Sciatic nerve (tissue), 2 donors: ENCODE results near the gene RNPS1. TPM values are rescaled to one million over a fixed set of nuclear protein-coding genes. Genes with fewer than 3 reads are reported as not detected.
"Not testable (repeated sequence)": the region's sequence is repeated elsewhere in the genome, so short reads cannot be mapped to it uniquely, and the experiment has no call there.

Source experiments
- ATAC-seq: fragments of 200-7000 bp; cut with Tn5 transposase; one replicate; pipeline ENCODE4 v1.9.1; 2020; ENCODE audit warnings: mild to moderate bottlenecking, moderate library complexity
- DNase-seq: peaks from one replicate; pipeline ENCODE4 v3.0.0-alpha.2; 2020; ENCODE audit warnings: low spot score
- intact Hi-C: fragments of 100-400 bp; cut with DNase I; formaldehyde crosslinking; loops from one replicate; pipeline ENCODE4 v1.14.2; 2022
- total RNA-seq: library from RNA; stranded (reverse); fragmentation: NEBNext Ultra II Directional; extraction: Animal tissue kit (Norgen Biotek cat#: 25700); gene quantifications from one replicate; pipeline ENCODE4 v1.2.1, GENCODE V29; 2021
- donor health status: DM: no; HTN: no; CAD: no.
- donor health status: DM: no; HTN: no; CAD: no.

RNPS1 gene
- total RNA-seq, 1 donor from 2014 or later, result 103 TPM

- ATAC-seq, result no peak
- DNase-seq, result no peak
- intact Hi-C loops, result no loop called here
These were observed 16.3 kb upstream of the RNPS1 start for GRCh38 chr16:2284001-2284770.

- no peak for ATAC-seq
- intact Hi-C loops, result no loop called here
- no peak for DNase-seq
These were observed 15.1 kb upstream of the RNPS1 start for GRCh38 chr16:2282866-2283555.

GRCh38 chr16:2282262-2282661 is 14.3 kb upstream of the RNPS1 start:
- intact Hi-C loops, result no loop called here
- DNase-seq, result no peak
- ATAC-seq, result no peak

- no peak for DNase-seq
- intact Hi-C loops, result no loop called here
- ATAC-seq, result no peak
These were observed 13.1 kb upstream of the RNPS1 start for GRCh38 chr16:2280981-2281542.

DNA sequence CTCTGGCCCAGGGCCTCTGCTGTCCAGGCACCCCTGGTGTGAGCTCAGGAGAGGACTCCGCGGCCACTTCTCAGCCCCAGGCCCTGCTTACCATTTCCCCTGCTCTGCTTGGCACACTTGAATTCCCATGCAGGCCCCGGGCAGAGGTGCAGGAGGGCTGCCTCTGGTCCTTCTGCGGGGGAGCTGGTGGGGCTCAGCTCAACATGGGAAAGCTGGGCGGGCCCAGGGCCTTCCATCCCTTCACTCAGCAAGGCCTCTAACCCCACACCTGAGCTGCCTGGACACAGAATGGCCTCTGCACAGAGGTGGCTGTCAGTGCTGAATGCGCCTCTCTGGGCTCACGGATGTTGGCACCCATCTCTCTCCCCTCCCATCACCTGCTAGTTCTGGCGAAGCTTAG is 12.5 kb upstream of the RNPS1 start:
- DNase-seq (no peak), ATAC-seq (no peak)
- intact Hi-C loops, result no loop called here

GRCh38 chr16:2278956-2279800 is 11.3 kb upstream of the RNPS1 start:
- DNase-seq (no peak), ATAC-seq (no peak)
- intact Hi-C loops, result no loop called here

GRCh38 chr16:2278272-2278608 is 10.3 kb upstream of the RNPS1 start:
- DNase-seq (no peak), ATAC-seq (no peak)
- intact Hi-C loops, result no loop called here

DNA sequence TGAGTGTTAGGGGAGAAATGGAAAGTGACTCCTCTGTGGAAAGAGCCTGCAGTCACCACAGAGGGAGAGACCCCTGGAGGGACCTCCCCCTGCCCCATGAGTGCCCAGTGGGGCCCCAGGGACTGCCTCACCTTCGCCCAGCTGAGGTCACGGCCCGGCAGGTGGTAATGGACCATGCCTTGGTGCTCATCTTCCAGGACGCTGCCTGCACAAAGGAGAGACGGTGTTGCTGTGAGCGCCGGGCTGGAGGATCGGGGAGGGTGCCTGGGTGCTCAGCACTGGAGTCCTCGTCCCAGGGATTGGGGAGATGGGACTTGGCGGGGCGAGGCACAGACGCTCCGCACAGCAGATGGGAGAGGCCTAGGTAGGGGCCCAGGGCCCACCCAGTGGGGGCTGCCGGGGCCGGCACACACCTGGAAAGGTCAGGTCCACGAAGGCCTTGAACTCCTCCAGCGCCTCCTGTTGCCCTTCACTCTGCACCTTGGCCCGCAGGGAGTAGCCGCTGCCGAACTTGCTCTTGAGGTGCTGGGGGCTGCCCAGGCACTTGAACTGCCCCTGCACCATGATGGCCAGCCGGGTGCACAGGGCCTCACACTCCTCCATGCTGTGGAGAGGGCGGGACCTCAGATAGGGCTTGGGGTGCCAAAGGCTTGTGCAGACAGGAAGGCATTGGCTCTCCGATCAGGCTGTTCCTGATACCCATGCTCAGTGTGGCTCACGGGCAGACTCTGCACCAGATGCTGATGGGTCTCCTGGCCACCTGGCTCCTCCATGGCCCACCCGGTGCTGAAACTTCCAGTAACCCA is 9.7 kb upstream of the RNPS1 start:
- ATAC-seq (no peak), DNase-seq (no peak)
- intact Hi-C loops, result no loop called here

- ATAC-seq, result no peak
- no peak for DNase-seq
- intact Hi-C loops, result no loop called here
These were observed 8.7 kb upstream of the RNPS1 start for GRCh38 chr16:2276368-2277195.

DNA sequence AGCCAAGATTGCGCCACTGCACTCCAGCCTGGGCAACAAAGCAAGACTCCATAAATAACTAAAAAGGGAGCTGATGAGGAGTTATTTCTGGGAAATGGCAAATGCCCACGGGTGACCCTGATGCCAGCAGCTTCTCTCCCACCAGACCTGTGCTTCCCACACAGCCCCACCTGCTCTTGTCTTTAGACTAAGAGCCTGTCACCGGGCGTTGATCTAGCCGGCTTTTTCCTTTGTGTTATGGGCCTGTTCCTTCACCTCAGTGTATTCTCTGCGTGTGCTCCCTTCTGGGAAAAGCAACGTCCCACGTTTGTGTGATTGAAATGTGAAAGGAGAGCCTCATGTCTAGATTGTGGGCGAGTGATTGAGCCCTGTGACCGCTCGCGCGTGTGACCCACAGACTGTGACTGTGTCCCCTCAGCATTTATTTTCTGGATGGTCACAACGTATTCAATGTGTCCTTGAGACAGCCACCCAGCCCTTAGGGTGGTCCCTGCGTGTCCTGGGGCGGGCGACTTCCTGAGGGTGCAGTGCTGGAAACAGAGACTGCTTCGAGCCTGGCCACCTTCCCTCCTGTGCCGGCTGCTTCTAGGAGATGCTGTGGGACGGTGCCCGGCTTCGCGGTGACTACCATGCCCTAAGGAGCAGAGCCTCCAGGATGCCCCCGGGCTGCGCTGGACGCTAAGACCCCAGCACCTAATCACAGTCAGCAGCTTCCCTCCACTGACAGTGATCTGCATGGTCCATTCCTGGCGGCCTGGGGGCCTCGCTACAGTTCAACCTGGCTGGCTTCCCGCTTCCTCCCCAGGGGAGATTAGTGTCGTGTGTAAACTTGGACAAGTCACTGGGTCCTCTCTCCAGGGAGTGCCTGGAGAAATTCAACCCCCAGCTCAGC is 7.8 kb upstream of the RNPS1 start:
- intact Hi-C loops, result no loop called here
- no peak for DNase-seq
- ATAC-seq, result no peak

DNA sequence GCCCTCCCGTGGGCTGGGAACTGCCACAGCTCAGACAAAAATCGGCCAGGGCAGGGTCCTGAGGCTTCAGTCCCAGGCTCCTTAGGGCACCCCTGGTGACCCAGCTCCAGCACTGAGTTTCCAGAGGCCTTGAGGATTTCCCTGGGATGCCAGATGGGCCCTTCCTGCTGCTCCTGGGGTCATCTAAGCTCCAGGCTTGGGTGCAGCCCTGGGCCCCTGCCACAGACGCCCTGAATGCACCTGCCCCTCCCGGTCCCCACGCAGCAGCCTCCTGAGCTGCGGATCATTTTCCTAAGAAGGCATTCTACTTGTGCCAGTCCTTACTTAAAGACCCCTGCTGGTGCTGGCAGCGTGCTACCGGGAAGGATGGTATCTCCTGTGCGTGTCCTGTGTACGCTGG is 6.0 kb upstream of the RNPS1 start:
- intact Hi-C loops, result no loop called here
- no peak for ATAC-seq
- no peak for DNase-seq

- DNase-seq, result no peak
- ATAC-seq, result peak; percentile 5
- intact Hi-C loops, result no loop called here
These were observed 5.6 kb upstream of the RNPS1 start for GRCh38 chr16:2273484-2273883.

DNA sequence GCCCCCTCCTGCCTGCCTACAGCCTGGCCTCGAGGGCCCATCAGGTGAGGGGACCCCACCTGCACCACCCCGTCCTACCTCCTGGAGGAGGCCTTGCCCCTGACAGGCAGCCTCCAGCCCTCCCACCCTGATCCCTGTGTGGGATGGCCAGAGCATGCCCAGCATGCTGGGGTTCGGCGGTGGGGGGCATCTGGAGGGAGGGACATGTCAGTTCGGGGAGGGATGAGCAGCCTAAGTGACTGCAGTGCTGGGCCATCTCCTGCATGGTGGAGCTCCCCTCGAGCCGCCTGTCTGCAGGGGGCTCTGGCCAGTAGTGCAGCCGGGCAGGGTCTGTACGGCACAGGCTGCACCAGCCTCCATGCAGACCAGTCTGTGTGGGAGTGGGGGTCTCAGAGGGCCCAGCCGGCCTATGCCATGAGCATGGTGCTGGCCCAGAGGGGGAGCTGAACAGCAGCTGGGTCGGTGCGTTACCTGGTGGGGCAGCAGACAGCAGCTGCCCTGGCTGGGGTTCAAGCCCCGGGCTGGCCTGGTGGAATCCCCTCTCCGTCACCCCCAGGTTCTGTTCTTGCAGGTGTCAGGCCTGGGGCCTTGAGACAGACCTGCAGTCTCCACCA is 4.0 kb upstream of the RNPS1 start:
- ATAC-seq (no peak), DNase-seq (no peak)
- intact Hi-C loops, result no loop called here

GRCh38 chr16:2270588-2271470 is 2.9 kb upstream of the RNPS1 start:
- DNase-seq (no peak), ATAC-seq (no peak)
- intact Hi-C loops, result no loop called here

- DNase-seq (no peak), ATAC-seq (no peak)
- intact Hi-C loops, result no loop called here
These were observed 2.1 kb upstream of the RNPS1 start for GRCh38 chr16:2270070-2270462.

DNA sequence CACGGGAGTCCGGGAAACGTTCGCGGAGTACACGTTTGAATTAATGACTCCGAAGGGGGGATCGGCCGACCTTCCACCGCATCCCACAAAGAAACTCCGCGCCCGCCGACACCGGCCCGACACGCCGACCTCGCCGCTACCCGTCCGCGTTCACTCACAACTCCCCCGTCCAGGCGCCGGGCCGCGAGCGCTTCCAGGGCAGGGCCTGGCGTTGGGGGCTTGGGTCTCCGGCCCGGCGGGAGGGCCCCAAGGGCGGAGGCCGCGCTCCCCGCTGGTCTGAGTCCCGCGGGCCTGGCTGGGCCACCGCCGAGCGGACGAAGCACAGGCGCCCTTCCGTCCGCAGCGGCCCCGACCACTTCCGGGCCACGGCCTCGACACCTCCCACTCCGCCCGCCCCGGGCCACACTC is 417 bp downstream of the RNPS1 start:
- intact Hi-C loops, DNase-seq: not testable (repeated sequence)
- ATAC-seq, result peak; percentile 82
